Measurements from ENCODE around the gene RESP18.

The RESP18 gene

DNA sequence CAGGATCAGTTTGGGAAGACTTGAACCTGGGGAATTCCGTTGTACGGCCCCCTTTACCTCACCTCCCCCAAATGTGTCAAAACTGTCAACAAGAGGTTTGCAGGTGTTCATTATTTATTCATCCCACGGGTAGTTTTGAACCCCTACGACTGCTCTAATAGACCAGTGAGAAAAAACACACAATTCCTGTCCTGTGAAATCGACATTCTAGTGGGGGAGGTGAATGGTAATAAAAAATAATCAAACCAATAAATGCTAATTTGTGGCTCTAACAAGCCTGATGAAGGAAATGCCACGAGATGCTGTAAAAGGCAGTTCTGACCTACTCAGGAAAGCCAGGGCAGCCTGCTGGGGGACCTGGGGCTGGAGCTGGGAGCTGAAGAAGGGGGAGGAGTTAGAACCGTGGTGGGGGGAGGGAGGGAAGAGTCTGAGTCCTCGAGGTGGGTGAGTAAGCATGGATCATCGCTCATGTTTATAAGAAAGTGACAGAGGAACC is 53.8 kb downstream of the RESP18 start:
- no peak for DNase-seq (ENCODE audit: low read depth in 2 of 3, low spot score in 1 of 3)

- peak; percentile 60 to 79 (median 61) for DNase-seq (ENCODE audit: low read depth in 2 of 3, low spot score in 1 of 3)
These were observed 54.6 kb downstream of the RESP18 start for GRCh38 chr2:219277703-219278654.
